DND-41 (cell line): ENCODE measurements around the gene FBXO28.

Experiments used
- ATAC-seq: fragments of 200-7000 bp; cut with Tn5 transposase; 3 replicates; pipeline ENCODE4 v1.9.1; 2021; ENCODE audit warnings: low read depth; ENCODE audit not compliant: insufficient read depth
- DNase-seq: peaks from one replicate; pipeline ENCODE4 v3.0.0-alpha.2; 2020
- H2AFZ ChIP-seq: 2 replicates; pipeline ENCODE4 v1.6.0; 2012; ENCODE audit warnings: low read depth, low read length
- H3K27ac ChIP-seq: 2 replicates; pipeline ENCODE4 v1.5.1; 2012; ENCODE audit warnings: low read length, inconsistent platforms
- H3K27me3 ChIP-seq: fragments of 200-600 bp; sonication (generic); 2 replicates; pipeline ENCODE4 v1.6.0; 2012; ENCODE audit warnings: low read length, mild to moderate bottlenecking, inconsistent platforms; ENCODE audit not compliant: insufficient read depth, poor library complexity
- H3K36me3 ChIP-seq: 2 replicates; pipeline ENCODE4 v1.5.1; 2012; ENCODE audit warnings: low read length, inconsistent platforms; ENCODE audit not compliant: insufficient read depth
- H3K4me1 ChIP-seq: 2 replicates; pipeline ENCODE4 v1.5.1; 2012; ENCODE audit warnings: mild to moderate bottlenecking, low read length; ENCODE audit not compliant: insufficient read depth
- H3K4me2 ChIP-seq: 2 replicates; pipeline ENCODE4 v1.6.0; 2012; ENCODE audit warnings: mild to moderate bottlenecking, moderate library complexity, low read length, inconsistent platforms; ENCODE audit not compliant: insufficient read depth
- H3K4me3 ChIP-seq, 2 experiments: fragments of 200-600 bp in 1 of 2; shearing (Covaris generic) in 1 of 2; 2 replicates each; pipeline ENCODE4 v1.5.1; 2012 to 2016; ENCODE audit warnings: inconsistent platforms in 2 of 2, low read length in 2 of 2, mild to moderate bottlenecking in 2 of 2, low read depth in 1 of 2, moderate library complexity in 1 of 2
- H3K79me2 ChIP-seq: 2 replicates; pipeline ENCODE4 v1.6.0; 2012; ENCODE audit warnings: low read length, inconsistent platforms; ENCODE audit not compliant: insufficient read depth
- H3K9ac ChIP-seq: 2 replicates; pipeline ENCODE4 v1.6.0; 2012; ENCODE audit warnings: low read depth, mild to moderate bottlenecking, inconsistent platforms, low read length, moderate library complexity
- H3K9me3 ChIP-seq: 2 replicates; pipeline ENCODE4 v1.5.1; 2012; ENCODE audit warnings: low read length, moderate library complexity, mild to moderate bottlenecking, inconsistent platforms; ENCODE audit not compliant: insufficient read depth, severe bottlenecking
- H4K20me1 ChIP-seq: 2 replicates; pipeline ENCODE4 v1.6.0; 2012; ENCODE audit warnings: low read length; ENCODE audit not compliant: insufficient read depth
- CTCF ChIP-seq: IDR thresholded peaks from 2 replicates; pipeline ENCODE4 v1.5.1; 2012; ENCODE audit warnings: borderline replicate concordance, low read length, moderate library complexity, mild to moderate bottlenecking; ENCODE audit not compliant: poor library complexity, severe bottlenecking; ENCODE audit errors: extremely low read depth
- EZH2 ChIP-seq: IDR thresholded peaks from 3 replicates; pipeline ENCODE4 v1.6.1; 2012; ENCODE audit warnings: borderline replicate concordance, low read depth, mild to moderate bottlenecking, moderate library complexity, low read length, inconsistent platforms; ENCODE audit not compliant: severe bottlenecking

The FBXO28 gene

GRCh38 chr1:224124220-224124619 lies 10.3 kb downstream of the FBXO28 start:
- Histone ChIP-seq H3K9me3 (no peaks in the 10 kb centered on the region), H3K4me3 (no peak overlapping the region), H3K36me3 (peaks cover 20% of the 10 kb centered on the region; the same call in 1 of the 2 replicates), H2AFZ (no peak overlapping the region), H3K4me2 (no peak overlapping the region), H3K79me2 (peaks cover 97% of the 10 kb centered on the region), H3K27me3 (no peaks in the 10 kb centered on the region), H3K27ac (no peak overlapping the region), H3K9ac (no peak overlapping the region), H4K20me1 (peaks cover 15% of the 10 kb centered on the region; the same call in 1 of the 2 replicates), H3K4me1 (no peaks in the 10 kb centered on the region)
- no peak for ATAC-seq
- TF ChIP-seq EZH2 (no peak), CTCF (no peak)
- no peak for DNase-seq

GRCh38 chr1:224127925-224128819 lies 14.3 kb downstream of the FBXO28 start:
- ATAC-seq, result no peak
- TF ChIP-seq EZH2 (no peak), CTCF (no peak)
- Histone ChIP-seq H2AFZ (no peak overlapping the region), H3K4me3 (no peak overlapping the region), H3K9me3 (no peaks in the 10 kb centered on the region), H3K27me3 (no peaks in the 10 kb centered on the region), H3K27ac (no peak overlapping the region), H3K79me2 (peaks cover 60% of the 10 kb centered on the region), H3K4me1 (no peaks in the 10 kb centered on the region), H4K20me1 (peaks cover 3% of the 10 kb centered on the region; the same call in 1 of the 2 replicates), H3K9ac (no peak overlapping the region), H3K4me2 (no peak overlapping the region), H3K36me3 (peaks cover 38% of the 10 kb centered on the region)
- DNase-seq, result no peak

GRCh38 chr1:224131253-224131652 lies 17.3 kb downstream of the FBXO28 start:
- Histone ChIP-seq H3K27me3 (no peaks in the 10 kb centered on the region), H3K4me2 (no peak overlapping the region), H3K79me2 (peaks cover 30% of the 10 kb centered on the region), H3K4me1 (no peaks in the 10 kb centered on the region), H3K4me3 (no peak overlapping the region), H3K36me3 (peaks cover 54% of the 10 kb centered on the region), H4K20me1 (no peaks in the 10 kb centered on the region), H3K27ac (no peak overlapping the region), H2AFZ (no peak overlapping the region), H3K9ac (no peak overlapping the region), H3K9me3 (no peaks in the 10 kb centered on the region)
- DNase-seq (no peak), ATAC-seq (no peak)
- TF ChIP-seq EZH2 (no peak), CTCF (no peak)
